HEK293 (cell line): ENCODE results near the gene EXT2.

Experiments used
- ELK4 ChIP-seq: IDR thresholded peaks from 2 replicates; pipeline ENCODE4 v1.6.1; 2011; ENCODE audit warnings: mild to moderate bottlenecking, low read depth, low read length, borderline replicate concordance
- GLIS1 ChIP-seq: fragments of 450-650 bp; formaldehyde crosslinking; IDR thresholded peaks from 2 replicates; pipeline ENCODE4 v1.5.1; 2016; ENCODE audit warnings: missing biosample characterization, missing genetic modification characterization
- HIC1 ChIP-seq: fragments of 450-650 bp; formaldehyde crosslinking; IDR thresholded peaks from 2 replicates; pipeline ENCODE4 v1.5.1; 2016; ENCODE audit warnings: missing biosample characterization, missing genetic modification characterization
- KLF1 ChIP-seq: fragments of 450-650 bp; formaldehyde crosslinking; IDR thresholded peaks from 2 replicates; pipeline ENCODE4 v1.5.1; 2016; ENCODE audit warnings: missing biosample characterization, missing genetic modification characterization
- KLF10 ChIP-seq: fragments of 450-650 bp; IDR thresholded peaks from 2 replicates; pipeline ENCODE4 v1.5.1; 2018; ENCODE audit warnings: missing biosample characterization, mild to moderate bottlenecking, missing genetic modification characterization
- KLF16 ChIP-seq: fragments of 450-650 bp; formaldehyde crosslinking; IDR thresholded peaks from 2 replicates; pipeline ENCODE4 v1.5.1; 2017; ENCODE audit warnings: missing biosample characterization, missing genetic modification characterization
- KLF7 ChIP-seq: fragments of 450-650 bp; formaldehyde crosslinking; IDR thresholded peaks from 2 replicates; pipeline ENCODE4 v1.5.1; 2016; ENCODE audit warnings: missing biosample characterization, missing genetic modification characterization, borderline replicate concordance
- PRDM1 ChIP-seq: fragments of 450-650 bp; formaldehyde crosslinking; IDR thresholded peaks from 2 replicates; pipeline ENCODE4; 2016; ENCODE audit warnings: missing biosample characterization, missing genetic modification characterization
- PRDM10 ChIP-seq: fragments of 450-650 bp; formaldehyde crosslinking; IDR thresholded peaks from 2 replicates; pipeline ENCODE4 v1.5.1; 2016; ENCODE audit warnings: missing biosample characterization, missing genetic modification characterization
- SP2 ChIP-seq: fragments of 450-650 bp; formaldehyde crosslinking; IDR thresholded peaks from 2 replicates; pipeline ENCODE4 v1.5.1; 2016; ENCODE audit warnings: missing biosample characterization, missing genetic modification characterization
- ZBTB17 ChIP-seq: fragments of 450-650 bp; formaldehyde crosslinking; IDR thresholded peaks from 2 replicates; pipeline ENCODE4 v1.5.1; 2016; ENCODE audit warnings: missing biosample characterization, missing genetic modification characterization
- ZBTB8A ChIP-seq: fragments of 450-650 bp; formaldehyde crosslinking; IDR thresholded peaks from 2 replicates; pipeline ENCODE4 v1.5.1; 2016; ENCODE audit warnings: missing biosample characterization, missing genetic modification characterization
- ZEB2 ChIP-seq: fragments of 450-650 bp; formaldehyde crosslinking; IDR thresholded peaks from 2 replicates; pipeline ENCODE4 v1.5.1; 2016; ENCODE audit warnings: missing biosample characterization, missing genetic modification characterization
- ZNF2 ChIP-seq: fragments of 450-650 bp; formaldehyde crosslinking; IDR thresholded peaks from 2 replicates; pipeline ENCODE4 v1.5.1; 2016; ENCODE audit warnings: missing biosample characterization, missing genetic modification characterization
- ZNF341 ChIP-seq: fragments of 450-650 bp; formaldehyde crosslinking; IDR thresholded peaks from 2 replicates; pipeline ENCODE4; 2016; ENCODE audit warnings: low read depth, missing biosample characterization, missing genetic modification characterization
- ZNF394 ChIP-seq: fragments of 450-650 bp; formaldehyde crosslinking; IDR thresholded peaks from 2 replicates; pipeline ENCODE4 v1.5.1; 2016; ENCODE audit warnings: missing biosample characterization, missing genetic modification characterization, mild to moderate bottlenecking, moderate library complexity, borderline replicate concordance
- ZNF423 ChIP-seq: fragments of 450-650 bp; formaldehyde crosslinking; IDR thresholded peaks from 2 replicates; pipeline ENCODE4 v1.5.1; 2016; ENCODE audit warnings: missing biosample characterization, missing genetic modification characterization
- ZNF501 ChIP-seq: fragments of 450-650 bp; formaldehyde crosslinking; IDR thresholded peaks from 2 replicates; pipeline ENCODE4 v1.5.1; 2016; ENCODE audit warnings: missing biosample characterization, missing genetic modification characterization
- ZNF548 ChIP-seq: fragments of 450-650 bp; formaldehyde crosslinking; IDR thresholded peaks from 2 replicates; pipeline ENCODE4 v1.5.1; 2016; ENCODE audit warnings: missing biosample characterization, missing genetic modification characterization
- ZNF560 ChIP-seq: fragments of 450-650 bp; formaldehyde crosslinking; IDR thresholded peaks from 2 replicates; pipeline ENCODE4 v1.5.1; 2017; ENCODE audit warnings: missing biosample characterization, missing genetic modification characterization, borderline replicate concordance
- ZNF623 ChIP-seq: fragments of 450-650 bp; formaldehyde crosslinking; IDR thresholded peaks from 2 replicates; pipeline ENCODE4 v1.5.1; 2016; ENCODE audit warnings: missing biosample characterization, missing genetic modification characterization
- ZNF792 ChIP-seq: fragments of 450-650 bp; formaldehyde crosslinking; IDR thresholded peaks from 2 replicates; pipeline ENCODE4 v1.5.1; 2016; ENCODE audit warnings: missing biosample characterization, missing genetic modification characterization
- ZNF830 ChIP-seq: fragments of 450-650 bp; IDR thresholded peaks from 2 replicates; pipeline ENCODE4 v1.5.0; 2018; ENCODE audit warnings: missing biosample characterization, missing genetic modification characterization, low read depth, mild to moderate bottlenecking, moderate library complexity
- TF ChIP-seq, protein P1 (sequence below): fragments of 450-650 bp; formaldehyde crosslinking; IDR thresholded peaks from 2 replicates; pipeline ENCODE4 v1.5.1; 2017; ENCODE audit warnings: missing biosample characterization, missing genetic modification characterization
- TF ChIP-seq, protein P2 (sequence below): fragments of 450-650 bp; formaldehyde crosslinking; IDR thresholded peaks from 2 replicates; pipeline ENCODE4 v1.5.1; 2016; ENCODE audit warnings: missing biosample characterization, missing genetic modification characterization
- TF ChIP-seq, protein P3 (sequence below): fragments of 450-650 bp; formaldehyde crosslinking; IDR thresholded peaks from 2 replicates; pipeline ENCODE4 v1.5.1; 2016; ENCODE audit warnings: missing biosample characterization, missing genetic modification characterization

Gene EXT2

GRCh38 chr11:44065841-44066731, 29.4 kb upstream of the EXT2 start, which contains the start of gene ACCS (continued):
- peak; percentile 57 for TF ChIP-seq PRDM10 (tag by site-specific recombination)
- peak; percentile 54; the same call in 1 of the 2 replicates for TF ChIP-seq KLF10 (tag by site-specific recombination)
- TF ChIP-seq ZNF394: no peak
- TF ChIP-seq ZNF830 (tag by site-specific recombination): no peak
- peak; percentile 47; the same call in 1 of the 2 replicates for TF ChIP-seq ZNF2
- peak; percentile 67 for TF ChIP-seq ZNF423 (tag by site-specific recombination)
- TF ChIP-seq HIC1 (tag by site-specific recombination): peak; percentile 87
- no peak for TF ChIP-seq PRDM1
- peak; percentile 19; the same call in 1 of the 2 replicates for TF ChIP-seq KLF7
- no peak for TF ChIP-seq ZNF560 (tag by site-specific recombination)
- TF ChIP-seq ZEB2: 0 out of 2 replicates have a peak, but pooled peaks have one; percentile 41
- peak; percentile 62 for TF ChIP-seq ZBTB17
- TF ChIP-seq ELK4: no peak
- TF ChIP-seq ZNF623: no peak
- TF ChIP-seq, protein P1, sequence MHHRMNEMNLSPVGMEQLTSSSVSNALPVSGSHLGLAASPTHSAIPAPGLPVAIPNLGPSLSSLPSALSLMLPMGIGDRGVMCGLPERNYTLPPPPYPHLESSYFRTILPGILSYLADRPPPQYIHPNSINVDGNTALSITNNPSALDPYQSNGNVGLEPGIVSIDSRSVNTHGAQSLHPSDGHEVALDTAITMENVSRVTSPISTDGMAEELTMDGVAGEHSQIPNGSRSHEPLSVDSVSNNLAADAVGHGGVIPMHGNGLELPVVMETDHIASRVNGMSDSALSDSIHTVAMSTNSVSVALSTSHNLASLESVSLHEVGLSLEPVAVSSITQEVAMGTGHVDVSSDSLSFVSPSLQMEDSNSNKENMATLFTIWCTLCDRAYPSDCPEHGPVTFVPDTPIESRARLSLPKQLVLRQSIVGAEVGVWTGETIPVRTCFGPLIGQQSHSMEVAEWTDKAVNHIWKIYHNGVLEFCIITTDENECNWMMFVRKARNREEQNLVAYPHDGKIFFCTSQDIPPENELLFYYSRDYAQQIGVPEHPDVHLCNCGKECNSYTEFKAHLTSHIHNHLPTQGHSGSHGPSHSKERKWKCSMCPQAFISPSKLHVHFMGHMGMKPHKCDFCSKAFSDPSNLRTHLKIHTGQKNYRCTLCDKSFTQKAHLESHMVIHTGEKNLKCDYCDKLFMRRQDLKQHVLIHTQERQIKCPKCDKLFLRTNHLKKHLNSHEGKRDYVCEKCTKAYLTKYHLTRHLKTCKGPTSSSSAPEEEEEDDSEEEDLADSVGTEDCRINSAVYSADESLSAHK (tag by site-specific recombination): no peak
- TF ChIP-seq, protein P2, sequence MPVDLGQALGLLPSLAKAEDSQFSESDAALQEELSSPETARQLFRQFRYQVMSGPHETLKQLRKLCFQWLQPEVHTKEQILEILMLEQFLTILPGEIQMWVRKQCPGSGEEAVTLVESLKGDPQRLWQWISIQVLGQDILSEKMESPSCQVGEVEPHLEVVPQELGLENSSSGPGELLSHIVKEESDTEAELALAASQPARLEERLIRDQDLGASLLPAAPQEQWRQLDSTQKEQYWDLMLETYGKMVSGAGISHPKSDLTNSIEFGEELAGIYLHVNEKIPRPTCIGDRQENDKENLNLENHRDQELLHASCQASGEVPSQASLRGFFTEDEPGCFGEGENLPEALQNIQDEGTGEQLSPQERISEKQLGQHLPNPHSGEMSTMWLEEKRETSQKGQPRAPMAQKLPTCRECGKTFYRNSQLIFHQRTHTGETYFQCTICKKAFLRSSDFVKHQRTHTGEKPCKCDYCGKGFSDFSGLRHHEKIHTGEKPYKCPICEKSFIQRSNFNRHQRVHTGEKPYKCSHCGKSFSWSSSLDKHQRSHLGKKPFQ (tag by site-specific recombination): peak; percentile 76
- TF ChIP-seq ZNF548 (tag by site-specific recombination): no peak
- peak; percentile 74 for TF ChIP-seq ZNF341 (tag by site-specific recombination)
- no peak for TF ChIP-seq ZNF792 (tag by site-specific recombination)
- TF ChIP-seq KLF1: peak; percentile 75
- peak; percentile 99 for TF ChIP-seq ZBTB8A (tag by site-specific recombination)
- TF ChIP-seq, protein P3, sequence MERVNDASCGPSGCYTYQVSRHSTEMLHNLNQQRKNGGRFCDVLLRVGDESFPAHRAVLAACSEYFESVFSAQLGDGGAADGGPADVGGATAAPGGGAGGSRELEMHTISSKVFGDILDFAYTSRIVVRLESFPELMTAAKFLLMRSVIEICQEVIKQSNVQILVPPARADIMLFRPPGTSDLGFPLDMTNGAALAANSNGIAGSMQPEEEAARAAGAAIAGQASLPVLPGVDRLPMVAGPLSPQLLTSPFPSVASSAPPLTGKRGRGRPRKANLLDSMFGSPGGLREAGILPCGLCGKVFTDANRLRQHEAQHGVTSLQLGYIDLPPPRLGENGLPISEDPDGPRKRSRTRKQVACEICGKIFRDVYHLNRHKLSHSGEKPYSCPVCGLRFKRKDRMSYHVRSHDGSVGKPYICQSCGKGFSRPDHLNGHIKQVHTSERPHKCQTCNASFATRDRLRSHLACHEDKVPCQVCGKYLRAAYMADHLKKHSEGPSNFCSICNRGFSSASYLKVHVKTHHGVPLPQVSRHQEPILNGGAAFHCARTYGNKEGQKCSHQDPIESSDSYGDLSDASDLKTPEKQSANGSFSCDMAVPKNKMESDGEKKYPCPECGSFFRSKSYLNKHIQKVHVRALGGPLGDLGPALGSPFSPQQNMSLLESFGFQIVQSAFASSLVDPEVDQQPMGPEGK (tag by site-specific recombination): peak; percentile 58
- peak; percentile 78 for TF ChIP-seq SP2 (tag by site-specific recombination)
- peak; percentile 41; the same call in 1 of the 2 replicates for TF ChIP-seq ZNF501 (tag by site-specific recombination)
- peak; percentile 17; the same call in 1 of the 2 replicates for TF ChIP-seq GLIS1 (tag by site-specific recombination)
- TF ChIP-seq KLF16 (tag by site-specific recombination): peak; percentile 58; the same call in 1 of the 2 replicates
